Hepatocyte (in vitro differentiated cells): Measurements from ENCODE around the gene BARX1.
A peak's percentile ranks its signal among the peaks of the same experiment; 100 is the strongest.

ENCODE experiments used
- EZH2 ChIP-seq: fragments of 200-600 bp; sonication (generic); IDR thresholded peaks from 2 replicates; pipeline ENCODE4 v1.6.1; 2016; ENCODE audit warnings: antibody characterized with exemption, mild to moderate bottlenecking, borderline replicate concordance
- EZH2phosphoT487 ChIP-seq: fragments of 200-600 bp; sonication (generic); IDR thresholded peaks from one replicate; pipeline ENCODE4 v1.6.1; 2018; ENCODE audit warnings: antibody characterized with exemption, mild to moderate bottlenecking, low read depth, moderate library complexity; ENCODE audit not compliant: unreplicated experiment, severe bottlenecking
- TF ChIP-seq, protein P1 (sequence below): fragments of 200-600 bp; sonication (generic); IDR thresholded peaks from 2 replicates; pipeline ENCODE4 v1.5.1; 2016; ENCODE audit warnings: antibody characterized with exemption, mild to moderate bottlenecking; ENCODE audit not compliant: poor library complexity

DNA sequence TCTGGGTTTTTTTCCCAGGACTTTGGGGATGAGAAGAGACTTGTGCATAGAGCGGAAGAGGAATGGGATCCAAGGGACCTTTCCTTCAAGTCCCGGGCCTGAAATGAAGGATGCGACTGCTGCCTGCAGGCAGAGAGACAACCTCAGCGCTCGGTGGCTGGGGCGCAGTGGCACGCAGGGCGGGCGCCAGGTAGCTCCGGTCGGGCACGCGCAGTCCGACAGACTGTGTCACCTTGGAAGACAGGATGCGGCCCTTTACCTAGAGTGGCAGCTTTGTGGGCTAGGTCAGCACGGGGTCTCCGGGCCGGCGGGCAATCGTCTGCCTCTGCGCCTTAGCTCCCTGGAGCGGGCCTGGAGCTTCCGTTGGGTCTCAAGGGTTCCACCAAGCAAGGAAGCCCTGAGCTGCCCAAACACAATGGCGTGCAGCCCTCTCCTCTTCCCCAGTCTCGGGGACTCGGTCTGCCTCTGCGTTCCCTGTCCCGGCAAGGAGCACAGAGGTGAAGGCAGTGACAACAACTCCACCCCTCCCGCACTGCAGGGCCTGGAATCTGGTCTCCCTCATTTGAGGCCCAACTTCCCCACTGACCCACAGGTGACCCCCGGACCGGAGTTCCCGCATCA is 6.0 kb downstream of the BARX1 start:
- TF ChIP-seq, protein P1, sequence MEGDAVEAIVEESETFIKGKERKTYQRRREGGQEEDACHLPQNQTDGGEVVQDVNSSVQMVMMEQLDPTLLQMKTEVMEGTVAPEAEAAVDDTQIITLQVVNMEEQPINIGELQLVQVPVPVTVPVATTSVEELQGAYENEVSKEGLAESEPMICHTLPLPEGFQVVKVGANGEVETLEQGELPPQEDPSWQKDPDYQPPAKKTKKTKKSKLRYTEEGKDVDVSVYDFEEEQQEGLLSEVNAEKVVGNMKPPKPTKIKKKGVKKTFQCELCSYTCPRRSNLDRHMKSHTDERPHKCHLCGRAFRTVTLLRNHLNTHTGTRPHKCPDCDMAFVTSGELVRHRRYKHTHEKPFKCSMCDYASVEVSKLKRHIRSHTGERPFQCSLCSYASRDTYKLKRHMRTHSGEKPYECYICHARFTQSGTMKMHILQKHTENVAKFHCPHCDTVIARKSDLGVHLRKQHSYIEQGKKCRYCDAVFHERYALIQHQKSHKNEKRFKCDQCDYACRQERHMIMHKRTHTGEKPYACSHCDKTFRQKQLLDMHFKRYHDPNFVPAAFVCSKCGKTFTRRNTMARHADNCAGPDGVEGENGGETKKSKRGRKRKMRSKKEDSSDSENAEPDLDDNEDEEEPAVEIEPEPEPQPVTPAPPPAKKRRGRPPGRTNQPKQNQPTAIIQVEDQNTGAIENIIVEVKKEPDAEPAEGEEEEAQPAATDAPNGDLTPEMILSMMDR = no peak
- TF ChIP-seq EZH2phosphoT487 = peak; percentile 49
- peak; percentile 89 for TF ChIP-seq EZH2
